HT1080 (cell line): Measurements from ENCODE around the gene PRDM16. TPM values are rescaled to one million over a fixed set of nuclear protein-coding genes. Genes with fewer than 3 reads are reported as not detected.
"Not testable (repeated sequence)": the region's sequence is repeated elsewhere in the genome, so short reads cannot be mapped to it uniquely, and the experiment has no call there.

Experiments used
- DNase-seq: peaks from one replicate; pipeline ENCODE4 v3.0.0-alpha.2; 2015; ENCODE audit warnings: low read depth
- total RNA-seq: library from RNA; depleted of rRNA; stranded (reverse); fragments of >200 nt; shearing (Covaris generic); gene quantifications from 2 replicates; pipeline ENCODE4 v1.2.3, GENCODE V29; 2014

The PRDM16 gene
- total RNA-seq, 1 experiment from 2014 or later: not detected

DNA sequence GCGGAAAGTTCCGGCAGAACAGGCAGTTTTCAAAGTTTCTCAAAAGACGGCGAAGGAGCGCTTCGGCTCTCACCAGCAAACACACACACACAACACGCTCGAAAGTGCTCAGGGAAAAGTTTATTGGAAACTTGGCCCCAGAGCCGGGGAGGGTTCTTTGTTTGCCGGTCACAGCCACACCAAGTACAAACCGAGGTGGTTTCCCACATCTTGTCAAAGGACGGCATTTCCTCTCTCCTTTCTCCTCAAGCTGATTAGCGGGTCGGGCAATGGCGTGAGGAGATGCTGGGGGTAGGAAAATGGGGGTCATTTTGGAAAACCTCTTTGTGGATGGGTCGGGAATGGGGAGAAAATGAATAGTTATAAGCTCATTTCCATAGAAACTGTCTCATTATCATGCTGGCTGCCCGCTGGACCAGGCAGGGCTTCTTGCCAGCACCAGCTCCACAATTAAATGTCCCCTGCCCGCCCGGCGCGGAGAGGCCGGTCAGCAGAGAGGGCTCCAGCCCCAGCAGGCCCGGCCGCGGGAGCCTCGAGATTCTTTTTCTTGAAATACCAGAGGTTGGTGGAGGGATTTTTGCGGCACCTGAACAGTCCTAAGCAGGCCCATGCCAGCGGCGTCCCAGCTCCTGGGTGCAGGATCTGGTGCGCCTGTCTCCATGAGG, 92.3 kb downstream of the PRDM16 start:
- no peak for DNase-seq

DNA sequence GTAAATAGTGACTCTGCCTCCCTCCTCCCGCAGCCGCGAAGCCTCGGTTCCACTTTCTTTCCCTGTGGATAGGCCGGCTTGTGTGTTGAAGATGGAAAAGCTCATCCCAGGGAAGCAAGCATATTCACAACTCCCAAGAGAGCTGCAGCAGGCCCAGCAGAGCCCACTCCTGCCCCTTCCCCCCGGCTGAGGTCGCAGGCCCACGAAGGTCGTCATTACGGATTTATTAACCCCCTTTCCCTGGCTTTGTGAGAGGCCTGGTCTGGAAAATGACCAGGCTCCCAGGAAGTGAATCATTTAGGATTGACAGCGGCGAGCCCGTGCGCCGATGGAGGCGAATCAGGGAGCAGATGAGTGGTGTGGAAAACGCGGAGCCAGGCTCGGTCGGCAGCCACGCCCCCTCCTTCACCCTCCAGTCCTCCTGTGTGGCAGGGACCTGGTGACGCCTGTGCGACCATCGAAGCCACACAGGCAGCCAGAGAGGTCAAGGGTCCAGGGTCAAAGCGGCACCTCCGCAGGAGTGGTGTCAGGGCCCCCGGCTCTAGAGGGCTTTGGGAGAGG, 93.4 kb downstream of the PRDM16 start:
- no peak for DNase-seq

GRCh38 chr1:3163356-3163755, 94.4 kb downstream of the PRDM16 start:
- no peak for DNase-seq

DNA sequence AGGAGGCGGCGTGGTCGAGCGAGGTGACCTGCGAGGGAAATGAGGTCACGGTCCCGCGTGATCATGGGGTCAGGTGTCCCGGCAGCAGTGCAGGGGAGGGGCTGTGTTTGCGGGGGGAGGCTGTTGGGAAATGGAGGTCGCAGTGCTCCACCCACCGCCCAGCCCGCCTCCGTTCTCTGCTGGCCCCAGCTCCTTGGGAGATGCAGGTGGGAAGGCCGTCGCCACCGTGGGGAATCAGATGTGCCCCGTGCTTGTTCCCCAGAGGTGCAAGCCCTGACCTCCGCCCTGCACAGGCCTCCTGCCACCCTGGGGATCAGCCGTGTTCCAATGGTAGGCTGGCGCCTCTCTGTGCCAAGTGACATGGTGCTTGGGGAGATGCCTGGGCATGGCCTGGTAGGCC, 95.7 kb downstream of the PRDM16 start:
- no peak for DNase-seq

- not testable (repeated sequence) for DNase-seq
These were observed 96.2 kb downstream of the PRDM16 start for GRCh38 chr1:3165189-3165588.

GRCh38 chr1:3166206-3166918, 97.4 kb downstream of the PRDM16 start:
- no peak for DNase-seq

DNA sequence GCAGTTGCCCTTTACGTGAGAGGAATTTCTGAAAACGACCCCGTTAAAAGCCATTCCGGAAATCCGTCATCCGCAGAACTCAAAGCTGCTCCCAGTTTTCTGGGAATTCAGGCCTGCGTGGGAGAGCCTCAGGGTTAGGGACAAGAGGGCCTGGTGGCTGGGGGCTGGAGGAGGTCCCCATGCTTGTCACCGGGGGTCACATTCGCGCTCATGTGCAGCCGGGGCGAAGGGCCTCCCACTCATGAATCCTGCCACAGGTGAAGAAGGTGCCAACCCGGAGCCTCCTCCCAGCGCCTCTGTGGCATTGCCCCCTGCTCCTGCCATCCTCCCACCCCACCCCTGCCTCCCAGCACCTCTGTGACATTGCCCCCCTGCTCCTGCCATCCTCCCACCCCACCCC, 98.3 kb downstream of the PRDM16 start:
- DNase-seq: no peak

DNA sequence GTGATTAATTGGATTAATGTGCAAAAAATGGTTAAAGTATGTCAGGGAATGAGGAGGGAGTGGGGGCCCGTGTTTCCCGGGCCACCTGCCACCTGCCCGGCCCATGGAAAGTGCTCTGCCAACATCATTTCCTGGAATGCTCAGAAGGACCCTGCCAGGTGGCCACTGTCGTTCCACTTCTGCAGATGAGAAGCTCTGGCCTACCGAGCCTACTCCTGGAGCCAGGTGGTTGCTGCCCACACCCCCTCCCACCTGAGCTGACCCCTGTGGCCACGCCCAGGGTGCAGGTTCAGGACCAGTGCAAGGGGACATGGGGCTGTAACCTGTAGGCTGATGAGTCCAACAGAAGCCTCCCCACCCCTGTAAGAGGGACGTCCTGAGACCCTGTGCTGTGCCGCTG, 99.7 kb downstream of the PRDM16 start:
- no peak for DNase-seq

DNA sequence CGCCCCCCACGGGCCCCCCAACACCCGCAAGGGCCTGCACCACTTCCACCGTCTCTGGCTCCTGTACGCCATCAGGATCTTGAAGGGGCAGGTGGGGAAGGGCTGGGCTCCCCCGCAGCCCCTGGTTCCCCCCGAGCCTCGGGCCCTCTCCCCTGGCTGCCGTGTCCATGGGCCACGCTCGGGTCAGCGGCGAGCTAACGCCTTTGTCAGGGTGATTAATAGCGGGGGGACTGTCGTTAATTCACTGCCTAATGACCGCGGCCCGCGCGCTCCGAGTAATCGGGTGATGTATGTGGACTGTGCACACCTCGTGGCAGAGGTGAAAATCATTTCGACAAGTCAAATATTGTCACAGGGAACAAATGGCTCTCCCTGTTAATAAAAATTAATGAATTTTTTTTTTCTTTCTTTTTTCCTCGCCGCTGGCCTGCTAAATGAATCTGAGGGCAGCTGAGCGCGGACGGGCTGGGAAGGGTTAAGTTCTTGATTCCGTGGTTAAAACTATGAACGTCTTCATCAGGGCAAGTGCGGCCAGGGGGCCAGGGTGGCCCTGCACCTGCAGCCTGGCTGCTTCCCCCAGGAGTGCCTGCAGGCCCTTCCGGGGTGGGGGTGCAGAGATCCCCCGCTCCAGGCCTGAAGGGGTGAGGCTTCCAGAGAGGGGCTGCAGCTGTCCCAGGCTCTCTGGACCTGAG, 100.8 kb downstream of the PRDM16 start:
- DNase-seq: no peak

- DNase-seq: no peak
These were observed 101.8 kb downstream of the PRDM16 start for GRCh38 chr1:3170561-3171453.

- DNase-seq: no peak
These were observed 102.8 kb downstream of the PRDM16 start for GRCh38 chr1:3171761-3172160.

DNA sequence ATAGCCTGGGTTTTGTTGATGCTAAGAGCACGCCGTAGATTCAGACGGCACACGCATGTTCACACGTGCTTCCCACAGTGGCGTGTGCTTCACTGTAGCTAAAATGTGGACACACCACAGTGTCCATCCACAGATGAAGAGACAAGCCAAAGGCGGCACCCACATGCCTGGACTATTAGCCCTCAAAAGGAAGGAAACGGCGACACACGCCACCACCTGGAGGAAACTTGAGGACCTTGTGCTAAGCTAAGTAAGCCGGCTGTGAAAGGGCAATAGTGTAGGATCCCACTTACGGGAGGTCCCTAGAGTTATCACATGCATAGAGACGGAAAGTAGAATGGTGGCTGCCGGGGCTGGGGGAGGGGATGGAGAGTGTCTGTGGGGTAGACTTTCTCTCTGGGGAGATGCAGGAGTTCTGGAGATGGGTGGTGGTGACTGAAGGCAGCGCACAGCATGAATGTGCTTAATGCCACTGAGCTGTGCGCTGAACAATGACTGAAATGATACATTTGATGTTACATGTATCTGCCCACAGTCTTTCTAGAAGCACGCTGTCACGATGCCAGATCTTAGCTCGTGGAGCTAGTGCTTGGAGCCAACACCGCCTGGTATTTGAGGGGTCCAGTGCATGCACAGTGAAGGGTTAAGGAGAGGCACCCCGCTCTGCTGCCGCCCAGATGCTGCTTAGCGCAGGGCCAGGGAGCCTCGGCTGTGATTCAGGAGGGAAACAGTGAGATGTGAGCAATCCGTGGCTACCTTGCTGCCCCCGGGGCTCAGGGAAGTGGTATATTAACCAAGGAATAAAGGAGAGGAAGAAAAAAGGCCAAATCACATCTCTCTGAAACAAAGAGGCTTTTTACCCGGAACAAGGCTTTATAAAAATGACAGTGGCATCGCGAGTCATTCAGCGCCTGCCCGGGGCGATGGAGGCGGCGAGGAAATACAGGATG, 103.7 kb downstream of the PRDM16 start:
- no peak for DNase-seq

DNA sequence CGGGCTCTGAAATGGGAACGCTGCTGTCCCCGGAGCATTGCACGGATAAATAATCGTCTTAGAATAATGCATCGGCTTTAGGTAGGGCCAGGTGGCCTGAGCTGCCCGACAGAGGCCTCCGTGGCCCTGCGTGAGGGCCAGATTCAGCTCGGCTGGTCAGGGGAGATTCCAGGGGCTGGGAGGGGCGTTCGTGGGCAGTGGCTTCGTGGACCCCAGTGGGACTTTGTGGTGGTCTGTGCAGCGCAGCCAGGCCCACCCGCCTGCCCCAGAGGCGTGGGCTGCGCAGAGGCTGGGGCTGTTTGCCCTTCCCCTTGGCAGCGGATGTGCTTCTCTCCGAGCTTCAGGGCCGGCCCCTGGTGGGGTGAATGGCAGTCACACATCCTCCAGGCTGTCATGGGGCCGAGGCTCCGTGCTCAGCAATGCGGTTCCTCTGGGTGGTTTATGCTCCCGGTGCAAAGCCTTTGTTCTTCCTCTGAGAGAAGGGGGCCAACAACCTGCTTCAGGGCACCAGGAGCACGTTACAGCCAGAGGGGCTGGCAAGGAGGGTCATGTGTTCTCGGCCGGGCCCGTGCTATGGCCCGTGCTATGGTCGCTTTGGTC, 104.5 kb downstream of the PRDM16 start:
- no peak for DNase-seq

GRCh38 chr1:3174487-3175247, 105.7 kb downstream of the PRDM16 start:
- no peak for DNase-seq

- DNase-seq: no peak
These were observed 106.5 kb downstream of the PRDM16 start for GRCh38 chr1:3175486-3175885.

DNA sequence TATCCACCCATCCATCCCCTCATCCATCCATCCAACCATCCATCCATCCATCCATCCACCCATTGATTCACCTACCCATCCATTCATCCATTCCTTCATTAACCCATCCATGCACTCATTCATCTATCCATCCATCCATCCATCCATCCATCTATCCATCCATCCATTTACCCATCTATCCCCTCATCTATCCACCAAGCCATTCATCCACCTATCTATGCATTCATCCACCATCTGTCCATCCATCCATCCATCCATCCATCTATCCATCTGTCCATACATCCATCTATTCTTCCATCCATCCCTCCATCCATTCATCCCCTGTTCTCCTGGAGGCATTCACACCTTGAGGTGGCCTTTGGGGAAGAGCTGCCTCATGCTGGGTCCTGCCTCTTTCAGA, 107.0 kb downstream of the PRDM16 start:
- DNase-seq: no peak

DNA sequence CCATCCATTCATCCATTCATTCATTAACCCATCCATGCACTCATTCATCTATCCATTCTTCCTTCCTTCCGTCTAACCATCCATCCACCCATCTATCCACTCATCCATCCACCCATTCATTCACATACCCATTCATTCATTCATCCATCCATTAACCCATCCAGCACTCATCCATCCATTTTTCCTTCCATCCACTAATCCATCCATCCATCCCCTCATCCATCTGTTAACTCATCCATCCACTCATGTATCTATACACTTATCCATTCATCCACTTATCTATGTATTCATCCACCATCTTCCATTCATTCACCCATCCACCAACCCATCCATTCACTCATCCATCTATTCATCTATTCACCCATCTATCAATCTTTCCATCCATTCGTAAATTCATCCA, 107.8 kb downstream of the PRDM16 start:
- DNase-seq: no peak

DNA sequence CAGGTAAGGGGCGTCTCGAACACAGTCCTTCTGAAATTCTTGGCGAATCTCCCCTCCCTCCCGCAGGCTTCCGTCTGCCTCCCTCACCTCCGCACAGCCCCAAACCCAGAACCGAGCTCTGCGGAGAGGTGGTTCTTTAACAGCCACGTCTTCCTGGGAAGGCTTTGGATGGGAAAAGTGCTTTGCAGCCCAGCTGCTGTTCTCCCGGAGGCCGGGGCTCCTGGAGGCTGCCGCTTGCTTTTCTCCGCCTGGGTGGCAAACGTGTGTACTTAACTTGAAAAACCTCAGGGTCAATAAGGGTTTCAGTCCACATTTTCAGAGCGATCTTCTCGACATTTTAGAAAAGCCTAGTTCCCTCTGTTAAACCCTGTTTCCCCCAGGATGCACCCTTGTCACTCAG, 109.3 kb downstream of the PRDM16 start:
- no peak for DNase-seq

- DNase-seq: no peak
These were observed 110.5 kb downstream of the PRDM16 start for GRCh38 chr1:3179471-3179870.
